Muscle of leg (tissue), 11 donors: Measurements from ENCODE around the gene BOC. TPM values are rescaled to one million over a fixed set of nuclear protein-coding genes. Genes with fewer than 3 reads are reported as not detected.

ENCODE experiments used
- DNase-seq: peaks from one replicate; pipeline ENCODE4 v3.0.0; 2013
- H3K27ac ChIP-seq: one replicate; pipeline ENCODE4 v1.5.1; 2013; ENCODE audit warnings: mild to moderate bottlenecking, low read length, control low read depth
- H3K27me3 ChIP-seq: one replicate; pipeline ENCODE4 v1.6.1; 2013; ENCODE audit warnings: low read length; ENCODE audit not compliant: control insufficient read depth, insufficient read depth
- H3K36me3 ChIP-seq: one replicate; pipeline ENCODE4 v1.6.1; 2013; ENCODE audit warnings: low read length; ENCODE audit not compliant: control insufficient read depth, insufficient read depth
- H3K4me1 ChIP-seq: one replicate; pipeline ENCODE4 v1.6.1; 2013; ENCODE audit warnings: low read length; ENCODE audit not compliant: control insufficient read depth, insufficient read depth
- H3K4me3 ChIP-seq: one replicate; pipeline ENCODE4 v1.5.1; 2013; ENCODE audit warnings: low read length, control low read depth
- H3K9me3 ChIP-seq: replicated peaks from 2 replicates; pipeline ENCODE4 v1.6.1; 2013; ENCODE audit warnings: low read depth, low read length; ENCODE audit not compliant: control insufficient read depth
- WGBS: methylation state at CpG from one replicate; pipeline ENCODE4 v1.1.5; 2013; ENCODE audit warnings: missing lambda C conversion rate; ENCODE audit not compliant: insufficient coverage; 5-methylcytosine and 5-hydroxymethylcytosine counted together
- polyA plus RNA-seq, 8 donors: library from polyadenylated mRNA; unstranded; fragments of 120-200 nt; gene quantifications; one replicate each; pipeline versions ENCODE4 v1.2.1 to v1.2.3, GENCODE V29; 2013; ENCODE audit warnings: inconsistent platforms in 1 of 8, low replicate concordance in 1 of 8; ENCODE audit not compliant: insufficient read length in 8 of 8, insufficient read depth in 1 of 8
- total RNA-seq: library from RNA; stranded (reverse); fragments of 120-200 nt; gene quantifications from one replicate; pipeline ENCODE4 v1.2.4, GENCODE V29; 2013

BOC gene
- total and polyA plus RNA-seq, 9 donors, result 38.3 to 99.2 (median 55.0) TPM

DNA sequence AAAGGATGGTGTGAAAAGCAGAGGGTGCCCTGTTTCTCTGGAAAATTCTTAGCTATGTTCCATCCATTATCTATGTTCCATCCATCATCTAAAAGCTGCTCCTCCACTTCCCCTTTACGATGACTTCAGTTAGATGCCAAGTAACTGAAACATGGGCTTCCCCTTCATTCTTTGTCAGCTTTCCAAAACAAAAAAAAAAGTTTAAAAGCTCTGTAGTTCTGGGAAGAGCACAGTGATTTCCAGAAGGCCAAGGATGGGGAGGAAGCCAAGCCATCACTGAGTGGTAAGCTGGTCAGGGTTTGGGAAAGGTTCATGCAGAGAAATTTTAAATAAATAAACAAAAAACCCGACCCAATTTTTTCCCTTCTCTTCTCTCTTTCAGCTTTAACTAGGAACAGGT is 118.4 kb downstream of the BOC start:
- H3K36me3 ChIP-seq, result no peaks in the 10 kb centered on the region
- no peak overlapping the region for H3K27ac ChIP-seq
- peaks cover 4% of the 10 kb centered on the region for H3K4me1 ChIP-seq
- no peaks in the 10 kb centered on the region for H3K9me3 ChIP-seq
- DNase-seq, result peak; percentile 2
- H3K27me3 ChIP-seq, result no peaks in the 10 kb centered on the region
- no peak overlapping the region for H3K4me3 ChIP-seq
- WGBS, result no CpG with 5 or more reads among the region's 2 CpGs

GRCh38 chr3:113330742-113331141 is 119.4 kb downstream of the BOC start:
- Histone ChIP-seq H3K4me3 (no peak overlapping the region), H3K4me1 (peaks cover 4% of the 10 kb centered on the region), H3K27ac (no peak overlapping the region), H3K36me3 (no peaks in the 10 kb centered on the region), H3K27me3 (no peaks in the 10 kb centered on the region), H3K9me3 (no peaks in the 10 kb centered on the region)
- no CpG with 5 or more reads among the region's 2 CpGs for WGBS
- no peak for DNase-seq

- H3K27ac ChIP-seq, result no peak overlapping the region
- H3K4me3 ChIP-seq, result no peak overlapping the region
- H3K4me1 ChIP-seq, result peaks cover 4% of the 10 kb centered on the region
- H3K9me3 ChIP-seq, result no peaks in the 10 kb centered on the region
- peak; percentile 7 for DNase-seq
- H3K27me3 ChIP-seq, result no peaks in the 10 kb centered on the region
- H3K36me3 ChIP-seq, result no peaks in the 10 kb centered on the region
Observed at GRCh38 chr3:113331187-113331586, 119.8 kb downstream of the BOC start.

Other genes with a start within 250 kb of the BOC start
- 2.5 TPM for gene CD200R1, start 236.5 kb upstream of the BOC start, total RNA-seq
- gene CD200R1, start 236.5 kb upstream of the BOC start, polyA plus RNA-seq, result 1 to 10 TPM in 7 of 8 donors, under 1 TPM in 1; 0.87 to 2.4 (median 1.7) TPM
- 19.2 TPM for gene GTPBP8, start 220.6 kb upstream of the BOC start, total RNA-seq
- gene GTPBP8, start 220.6 kb upstream of the BOC start, polyA plus RNA-seq, result 10 to 100 TPM in 7 of 8 donors, 1 to 10 TPM in 1; 9.8 to 19.3 (median 17.0) TPM
- gene CFAP44, start 229.9 kb downstream of the BOC start, total RNA-seq, result 5.4 TPM
- 1 to 10 TPM; 4.2 to 8.0 (median 5.7) TPM for gene CFAP44, start 229.9 kb downstream of the BOC start, polyA plus RNA-seq